ENCODE results near the gene CD109.
"Not testable (repeated sequence)": the region's sequence is repeated elsewhere in the genome, so short reads cannot be mapped to it uniquely, and the experiment has no call there.

CD109 gene

DNA sequence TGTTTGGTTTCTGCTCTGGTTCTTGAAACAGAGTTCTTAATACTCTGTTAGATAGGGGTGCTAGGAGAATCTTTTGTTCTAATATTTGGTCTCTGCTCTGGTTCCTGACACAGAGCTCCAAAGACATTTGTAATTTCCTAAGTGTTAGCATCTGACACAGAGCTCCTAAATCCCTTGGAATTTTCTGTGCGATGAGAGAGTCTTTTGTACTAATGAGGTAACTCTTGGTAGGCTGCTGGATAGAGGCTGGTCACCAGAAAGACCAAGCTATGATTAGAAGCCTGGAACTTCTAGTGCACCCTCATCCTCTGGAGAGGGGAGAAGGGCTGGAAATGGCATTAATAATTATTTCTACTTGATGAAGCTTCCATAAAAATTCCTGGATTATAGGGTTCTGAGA is 7.7 kb upstream of the CD109 start:
- no peak for DNase-seq (ENCODE audit: low spot score)

DNA sequence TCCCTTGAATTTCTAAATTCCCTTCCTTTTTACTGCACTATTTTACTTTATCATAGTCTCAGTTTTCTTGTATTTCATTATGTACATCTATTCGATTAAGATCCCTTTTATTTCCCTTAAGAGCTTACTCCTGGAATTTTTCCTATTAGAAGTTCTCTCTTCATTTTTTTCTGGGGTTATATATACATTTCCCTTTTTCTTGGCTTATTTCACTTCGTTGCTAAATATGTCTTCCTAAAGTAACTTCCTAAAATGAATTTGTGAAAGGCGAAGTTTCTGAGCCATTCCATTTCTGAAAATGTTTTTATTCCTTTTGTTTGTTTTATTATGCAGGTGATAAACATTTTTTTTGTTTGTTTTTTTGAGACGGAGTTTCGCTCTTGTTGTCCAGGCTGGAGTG is 5.9 kb upstream of the CD109 start:
- DNase-seq (ENCODE audit: low spot score), result no peak

DNA sequence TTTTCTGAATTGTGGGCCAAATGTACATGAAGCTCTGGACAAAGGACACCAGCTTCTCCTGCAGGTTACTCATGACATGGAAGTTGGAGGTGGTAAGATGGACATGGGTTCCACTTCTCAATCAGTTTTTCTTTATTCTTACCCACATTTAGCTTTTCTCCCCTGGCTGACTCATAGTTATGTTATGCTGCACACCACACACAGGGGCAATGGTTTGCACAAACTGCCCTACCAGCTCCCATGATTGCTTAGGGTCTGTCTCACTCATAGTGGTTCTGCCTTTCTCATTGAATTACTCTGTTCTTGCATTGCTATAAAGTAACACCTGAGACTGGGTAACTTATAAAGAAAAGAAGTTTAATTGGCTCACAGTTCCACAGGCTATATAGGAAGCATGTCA is 4.5 kb upstream of the CD109 start:
- no peak for DNase-seq (ENCODE audit: low spot score)

DNA sequence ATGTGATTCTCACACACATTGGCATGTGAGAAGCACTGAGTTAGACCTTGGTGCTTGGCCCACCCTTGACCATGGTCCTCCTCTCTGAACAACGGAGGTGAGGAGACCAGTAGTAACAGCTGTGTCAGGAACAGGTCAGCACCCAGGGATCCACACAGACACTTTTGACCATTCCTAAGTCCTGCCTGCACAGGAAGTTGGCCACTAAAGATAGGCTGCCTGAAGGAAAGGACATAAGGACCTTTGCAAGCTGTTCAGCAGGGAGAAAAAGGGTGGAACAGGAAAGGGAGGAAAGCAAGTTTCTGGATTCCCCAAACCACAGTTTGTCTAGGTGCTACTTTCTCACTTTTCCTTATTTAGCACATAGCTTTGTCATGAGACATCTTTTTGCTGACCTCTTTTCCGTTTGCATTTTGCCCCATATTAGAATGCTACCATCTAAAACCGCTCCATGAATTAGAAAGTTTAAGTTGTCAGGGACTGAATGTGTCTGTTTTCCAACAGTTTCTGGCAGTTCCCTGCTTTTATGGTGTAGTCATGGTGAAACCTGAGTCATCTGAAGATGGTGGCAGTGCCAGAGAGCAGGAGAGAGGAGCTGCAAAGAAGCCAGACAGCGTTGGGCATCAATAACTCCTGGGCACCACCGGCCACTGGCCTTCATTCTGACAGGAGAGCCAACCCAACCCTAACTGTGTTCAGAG is 1.1 kb upstream of the CD109 start:
- no peak for DNase-seq (ENCODE audit: low spot score)

DNA sequence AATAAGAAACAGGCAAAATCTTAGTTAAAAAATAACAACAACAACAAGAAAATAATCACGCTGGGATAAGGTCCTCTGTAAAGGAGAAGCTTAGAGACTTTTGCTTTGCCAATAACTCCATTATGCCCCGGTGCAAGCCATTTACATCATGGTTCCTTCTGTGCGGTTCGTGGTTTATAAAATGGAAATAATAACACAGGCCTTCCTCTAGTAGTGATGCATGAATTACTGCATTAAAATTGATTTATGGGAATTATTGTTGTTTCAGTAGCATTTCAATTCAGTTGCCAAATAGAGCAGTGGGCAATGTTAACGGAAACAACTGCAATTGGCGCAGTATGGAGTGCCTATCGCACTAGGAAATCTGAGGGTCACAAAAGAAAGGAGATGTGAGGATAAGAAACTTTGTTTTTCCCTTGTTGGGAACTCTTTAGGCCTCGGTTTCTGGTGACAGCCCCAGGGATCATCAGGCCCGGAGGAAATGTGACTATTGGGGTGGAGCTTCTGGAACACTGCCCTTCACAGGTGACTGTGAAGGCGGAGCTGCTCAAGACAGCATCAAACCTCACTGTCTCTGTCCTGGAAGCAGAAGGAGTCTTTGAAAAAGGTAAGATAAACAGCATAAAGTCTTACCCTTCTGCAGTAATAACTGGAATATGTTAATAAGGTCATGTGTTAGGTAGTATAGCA is 1.1 kb downstream of the CD109 start:
- no peak for DNase-seq (ENCODE audit: low spot score)

DNA sequence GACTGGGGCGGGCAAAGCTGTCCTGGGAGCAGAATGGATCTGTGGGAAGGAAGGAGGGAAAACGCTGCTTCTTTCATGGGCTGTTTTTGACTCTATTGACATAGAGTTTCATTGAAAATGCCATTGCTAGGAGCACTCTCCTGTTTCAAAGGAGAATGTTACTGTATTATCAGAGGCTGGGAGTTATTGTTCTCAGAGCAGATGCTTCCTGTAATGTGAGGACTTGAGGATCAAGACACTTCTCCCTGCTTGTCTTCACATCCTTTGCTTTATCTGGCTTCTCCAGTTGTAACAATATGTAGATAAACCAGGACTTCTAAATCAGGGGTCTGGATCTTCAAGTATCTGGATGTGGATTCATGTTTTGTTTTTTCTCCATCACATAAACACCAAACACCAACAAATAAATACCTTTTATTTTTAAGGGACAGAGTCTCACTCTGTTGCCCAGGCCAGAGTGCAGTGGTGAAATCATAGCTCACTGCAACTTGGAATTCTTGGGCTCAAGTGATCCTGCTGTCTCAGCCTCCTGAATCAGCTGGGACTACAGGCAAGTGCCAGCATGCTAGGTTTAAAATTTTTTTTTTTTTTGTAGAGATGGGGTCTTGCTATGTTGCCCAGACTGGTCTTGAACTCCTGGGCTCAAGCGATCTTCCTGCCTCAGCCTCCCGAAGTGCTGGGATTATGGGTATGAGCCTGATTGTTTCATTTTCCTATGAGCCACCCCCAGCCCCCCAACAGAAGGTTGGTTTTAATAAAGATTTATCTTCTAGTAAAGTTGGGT is 3.9 kb downstream of the CD109 start:
- no peak for DNase-seq (ENCODE audit: low spot score)

DNA sequence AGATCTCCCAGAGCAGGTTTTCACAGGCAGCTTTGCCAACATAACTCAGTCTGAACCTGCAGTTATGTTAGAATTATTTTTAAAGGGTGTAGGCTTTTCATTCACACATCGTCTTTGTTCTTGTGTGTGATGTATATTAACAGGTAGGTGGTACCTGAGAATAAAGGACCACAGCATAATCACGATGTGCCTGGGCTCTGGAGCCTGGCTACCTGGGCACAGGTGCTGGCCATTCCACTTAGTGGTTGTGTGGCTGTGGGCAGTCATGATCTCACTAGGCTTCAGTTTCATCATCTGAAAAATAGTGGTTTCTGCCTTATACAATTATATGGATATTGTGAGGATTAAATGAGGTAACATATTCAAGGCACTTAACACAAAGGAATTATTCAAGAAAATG is 6.4 kb downstream of the CD109 start:
- no peak for DNase-seq (ENCODE audit: low spot score)

DNA sequence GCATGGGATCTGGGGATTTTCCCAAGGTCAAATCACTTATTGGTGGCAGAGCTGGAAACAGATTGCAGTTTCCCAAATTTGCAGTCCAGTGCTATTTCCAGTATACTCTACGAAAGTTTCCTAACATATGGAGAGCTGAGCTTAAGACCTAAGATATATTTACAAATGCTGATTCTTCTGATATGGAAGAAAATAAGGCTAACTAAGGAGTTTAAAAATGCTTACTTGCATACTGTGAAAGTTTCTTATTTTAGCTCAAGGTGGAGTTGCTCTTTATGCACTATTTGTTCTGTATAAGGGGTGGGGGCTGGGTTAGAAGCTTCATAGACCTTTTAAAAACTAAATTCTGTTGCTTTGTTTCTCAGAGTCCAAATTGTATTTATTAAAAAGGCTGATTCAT is 7.5 kb downstream of the CD109 start:
- DNase-seq (ENCODE audit: low spot score), result no peak

DNA sequence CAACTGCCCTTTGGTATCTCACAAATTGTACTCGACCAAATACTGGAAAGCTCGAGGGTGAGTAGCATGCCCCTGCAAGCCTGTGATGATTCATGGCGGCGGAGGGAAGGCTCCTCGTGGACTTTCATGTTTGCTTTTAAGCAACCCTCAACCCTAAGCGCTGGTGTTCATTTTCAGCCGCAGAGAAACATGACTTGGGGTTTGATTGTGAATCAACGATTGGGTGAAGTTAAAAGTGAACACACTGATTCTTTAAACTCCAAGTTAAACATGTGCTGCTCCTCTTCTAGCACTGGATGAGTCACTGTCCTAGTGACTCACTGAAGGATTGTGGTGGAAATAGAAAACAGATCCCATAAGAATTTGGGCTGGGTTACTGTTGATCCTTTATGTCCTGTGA is 8.3 kb downstream of the CD109 start:
- DNase-seq (ENCODE audit: low spot score), result no peak

DNA sequence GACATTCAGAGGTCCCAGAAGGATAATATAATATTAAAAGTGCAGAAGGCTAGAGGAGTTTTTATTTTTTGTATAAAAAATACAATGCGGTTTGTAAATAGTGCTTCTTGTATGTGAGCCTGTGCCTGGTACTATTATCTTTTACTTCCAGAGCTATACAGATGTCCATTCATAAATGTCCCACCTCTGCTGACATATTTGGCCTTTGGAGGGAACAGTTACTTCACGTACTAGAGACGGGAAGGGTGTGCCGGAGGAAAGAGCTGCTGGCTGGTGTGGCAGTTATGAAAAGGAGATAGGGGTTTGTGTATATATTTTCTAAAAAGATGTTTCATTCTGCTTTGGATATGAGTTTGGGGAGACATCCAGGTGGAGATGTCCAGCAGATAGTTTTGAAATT is 8.8 kb downstream of the CD109 start:
- no peak for DNase-seq (ENCODE audit: low spot score)

DNA sequence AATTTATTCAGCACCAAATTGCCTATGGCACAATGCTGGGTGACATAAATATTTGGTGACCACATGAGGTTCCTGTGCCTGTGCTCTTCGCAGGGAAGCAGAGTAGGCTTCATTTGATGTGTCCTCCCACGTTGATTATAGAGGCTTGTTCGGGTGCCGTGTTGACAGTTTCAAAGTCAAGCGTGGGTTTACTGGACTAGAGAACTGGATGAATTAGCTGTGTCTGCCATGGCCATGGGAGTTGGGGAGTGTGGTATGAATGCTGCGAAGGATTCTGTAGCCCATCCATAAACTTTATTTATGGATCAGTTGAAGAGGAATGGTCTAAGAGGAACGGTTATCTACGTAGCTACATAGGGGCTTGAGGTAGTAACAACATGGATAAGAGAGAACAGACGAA is 11.0 kb downstream of the CD109 start:
- DNase-seq (ENCODE audit: low spot score), result no peak

DNA sequence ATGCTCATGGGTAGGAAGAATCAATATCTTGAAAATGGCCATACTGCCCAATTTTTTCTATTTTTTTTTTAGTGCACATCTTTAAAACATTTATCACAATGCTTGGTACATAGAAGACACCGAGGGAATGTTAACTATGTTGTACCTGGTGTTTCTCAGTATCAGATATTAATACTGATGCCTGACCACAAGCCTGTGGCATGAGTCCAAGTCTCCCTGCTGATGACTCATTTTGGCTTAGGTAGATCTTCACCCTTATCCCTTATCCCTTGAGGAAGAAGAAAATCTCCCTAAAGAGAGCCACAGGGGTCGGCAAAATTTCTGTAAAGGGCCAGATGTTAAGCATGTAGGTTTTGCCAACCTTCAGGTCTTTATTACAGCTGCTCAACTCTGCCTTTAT is 14.5 kb downstream of the CD109 start:
- DNase-seq (ENCODE audit: low spot score), result no peak

DNA sequence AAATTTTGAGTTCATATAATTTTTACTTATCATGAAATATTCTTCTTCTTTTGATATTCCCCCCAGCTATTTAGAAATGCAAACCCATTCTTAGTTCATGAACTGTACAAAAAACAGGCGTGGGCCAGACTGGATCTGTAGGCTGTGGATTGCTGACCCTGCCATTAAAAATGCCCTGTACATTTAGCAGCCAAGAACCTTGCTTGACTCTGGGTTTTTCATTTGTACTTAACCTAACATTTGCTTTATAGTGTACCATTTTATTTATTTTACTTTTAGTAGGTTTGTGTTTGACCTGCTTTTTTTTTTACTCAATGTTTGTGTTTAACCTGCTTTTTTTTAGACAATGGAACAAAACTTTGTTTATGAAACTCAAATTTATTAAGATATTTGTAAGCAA is 14.9 kb downstream of the CD109 start:
- DNase-seq (ENCODE audit: low spot score), result no peak

DNA sequence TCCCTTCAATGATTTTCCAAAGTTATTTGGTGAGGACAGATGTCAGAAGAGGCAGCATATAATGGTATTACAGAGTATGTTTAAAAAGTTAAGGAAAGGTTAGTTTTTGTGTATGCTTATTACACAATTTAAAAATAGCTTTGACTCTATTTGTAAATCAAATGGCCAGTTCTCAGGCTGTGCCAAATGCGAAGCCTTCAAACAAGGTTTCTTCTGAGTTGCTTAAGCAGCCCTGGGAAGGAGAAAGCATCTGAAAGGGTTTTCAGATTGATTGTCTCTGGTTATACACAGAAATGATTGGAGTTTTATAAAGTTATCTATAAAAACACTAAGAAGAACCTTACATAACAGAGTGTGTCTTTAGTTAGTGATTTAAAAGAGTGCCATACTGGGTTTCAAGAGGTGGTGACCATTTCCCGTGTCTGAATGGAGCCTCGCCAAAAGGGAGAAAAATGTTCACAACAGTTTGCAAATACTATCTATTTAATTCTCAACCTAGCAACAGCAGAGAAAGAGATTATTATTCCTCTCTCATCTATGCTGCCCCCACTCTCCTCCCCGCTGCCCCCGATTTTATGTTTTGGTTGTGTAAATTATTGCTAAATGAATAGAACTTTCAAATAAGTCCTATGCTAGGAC is 16.7 kb downstream of the CD109 start:
- no peak for DNase-seq (ENCODE audit: low spot score)

DNA sequence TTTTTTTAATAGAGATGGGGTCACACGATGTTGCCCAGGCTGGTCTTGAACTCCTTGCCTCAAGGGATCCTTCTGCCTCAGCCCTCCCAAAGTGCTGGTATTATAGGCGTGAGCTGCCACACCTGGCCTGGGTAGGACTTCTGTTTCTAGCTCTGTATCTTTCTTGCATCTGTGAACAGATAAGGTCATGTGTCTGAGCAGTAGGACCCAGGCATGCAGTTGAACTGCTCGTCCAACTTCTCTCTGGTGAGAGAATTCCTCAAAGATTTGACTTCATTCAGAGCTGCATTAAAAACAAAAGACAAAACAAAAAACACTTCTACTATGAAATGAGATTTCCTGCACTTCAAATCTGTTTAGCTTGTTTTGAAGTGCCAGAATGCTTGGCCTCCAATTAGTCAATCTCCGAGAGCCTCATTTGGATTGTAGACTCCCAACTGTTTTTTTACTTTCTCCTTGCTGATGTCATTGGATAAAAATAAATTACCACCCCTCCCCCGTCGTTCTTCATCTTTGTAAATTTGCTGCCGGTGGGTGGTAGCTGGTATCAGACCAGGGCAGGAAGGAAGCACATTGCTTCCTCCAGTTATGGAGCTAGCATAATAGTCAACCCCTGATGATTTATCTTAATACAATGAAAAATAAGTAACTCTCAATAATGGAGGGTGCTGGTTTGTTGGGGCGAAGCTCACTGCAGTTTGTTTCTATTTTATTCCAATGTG is 17.6 kb downstream of the CD109 start:
- DNase-seq (ENCODE audit: low spot score), result no peak

DNA sequence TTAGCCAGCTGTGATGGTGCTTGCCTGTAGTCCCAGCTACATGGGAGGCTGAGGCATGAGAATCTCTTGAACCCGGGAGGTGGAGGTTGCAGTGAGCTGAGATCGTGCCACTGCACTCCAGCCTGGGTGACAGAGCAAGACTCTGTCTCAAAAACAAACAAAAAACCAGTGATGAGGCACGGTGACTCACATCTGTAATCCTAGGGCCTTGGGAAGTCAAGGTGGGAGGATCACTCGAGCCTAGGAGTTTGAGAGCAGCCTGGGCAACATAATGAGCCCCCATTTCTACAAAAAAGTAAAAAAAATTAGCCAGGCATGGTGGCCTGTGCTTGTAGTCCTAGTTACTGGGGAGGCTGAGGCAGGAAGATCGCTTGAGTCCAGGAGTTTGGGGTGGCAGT is 19.1 kb downstream of the CD109 start:
- not testable (repeated sequence) for DNase-seq (ENCODE audit: low spot score)

DNA sequence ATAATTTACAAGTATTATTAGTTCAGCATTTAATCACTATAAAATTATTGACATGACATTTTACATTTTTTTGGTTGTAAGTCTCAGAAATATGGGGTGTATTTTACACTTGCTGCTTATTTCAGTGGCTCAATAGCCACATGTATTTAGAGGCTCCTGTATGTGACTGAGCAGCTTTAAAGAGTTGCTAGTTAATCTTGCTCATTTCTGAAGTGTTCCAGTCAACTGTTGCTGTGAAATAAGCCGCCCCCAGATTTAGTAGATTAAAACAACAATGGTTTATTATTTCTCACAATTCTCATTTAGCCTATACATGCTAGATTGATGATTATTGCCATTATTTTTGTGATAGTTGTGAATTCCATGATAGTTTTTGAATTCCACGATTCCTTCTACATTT is 23.0 kb downstream of the CD109 start:
- DNase-seq (ENCODE audit: low spot score), result no peak

DNA sequence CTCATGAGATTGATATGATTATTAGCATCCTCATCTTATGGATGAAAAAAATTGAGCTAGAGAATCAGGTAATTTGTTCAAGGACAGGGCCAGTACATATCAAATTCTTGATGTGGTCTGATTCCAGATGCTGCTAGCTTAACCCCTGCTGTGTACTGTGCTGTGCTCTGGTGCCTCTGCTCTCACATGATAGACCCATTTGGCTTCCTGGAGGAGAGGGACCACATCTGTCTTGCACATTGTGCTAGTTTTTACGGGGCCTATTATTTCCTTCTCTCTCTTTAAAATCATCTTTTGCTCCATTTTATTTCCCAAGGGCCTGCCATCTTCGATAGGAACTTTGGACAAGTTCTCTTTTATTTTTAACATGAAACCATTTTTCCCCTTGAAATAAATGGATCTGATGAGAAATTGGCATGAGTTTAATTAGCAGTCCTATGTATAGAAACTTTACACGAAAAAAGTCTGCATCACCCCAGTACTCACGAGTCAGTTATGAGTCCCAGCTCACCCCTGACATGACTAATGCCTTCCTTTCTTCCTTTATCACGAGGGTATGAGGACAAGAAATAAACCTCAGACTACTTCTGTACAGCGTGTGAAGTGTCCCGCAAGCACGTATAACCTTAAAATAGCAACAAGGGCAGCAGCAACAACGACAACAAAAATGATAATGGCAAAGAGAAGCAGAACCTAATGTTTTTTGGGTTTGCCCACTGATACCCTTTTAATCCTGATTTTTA is 26.5 kb downstream of the CD109 start:
- DNase-seq (ENCODE audit: low spot score), result no peak

DNA sequence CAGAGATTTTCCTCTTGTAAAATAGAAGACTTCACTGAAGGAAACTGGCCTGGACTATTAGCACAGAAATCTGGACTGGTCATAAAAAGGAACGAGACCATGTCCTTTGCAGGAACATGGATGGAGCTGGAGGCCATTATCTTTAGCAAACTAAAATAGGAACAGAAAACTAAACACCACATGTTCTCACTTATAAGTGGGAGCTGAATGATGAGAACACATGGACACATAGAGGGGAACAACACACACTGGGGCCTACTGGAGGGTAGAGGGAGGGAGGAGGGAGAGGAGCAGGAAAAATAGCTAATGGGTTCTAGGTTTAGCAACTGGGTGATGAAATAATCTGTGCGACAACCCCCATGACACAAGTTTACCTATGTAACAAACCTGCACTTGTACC is 27.5 kb downstream of the CD109 start:
- DNase-seq (ENCODE audit: low spot score), result not testable (repeated sequence)

DNA sequence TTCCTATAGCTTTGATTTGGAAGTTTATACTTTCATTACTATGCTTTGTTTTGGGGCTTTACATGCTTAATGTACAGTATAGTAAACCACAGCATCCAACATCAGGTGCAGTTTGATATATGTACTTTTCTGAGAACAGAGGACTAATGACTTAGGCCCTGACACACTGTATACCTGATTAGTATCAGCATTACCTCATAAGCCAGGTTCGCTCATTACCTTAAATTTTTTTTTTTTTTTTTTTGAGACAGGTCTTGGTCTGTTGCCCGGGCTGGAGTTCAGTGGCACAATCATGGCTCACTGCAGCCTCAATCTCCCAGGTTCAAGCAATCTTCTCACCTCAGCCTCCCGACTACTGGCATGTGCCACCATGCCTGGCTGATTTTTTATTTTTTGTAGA is 28.4 kb downstream of the CD109 start:
- no peak for DNase-seq (ENCODE audit: low spot score)

DNA sequence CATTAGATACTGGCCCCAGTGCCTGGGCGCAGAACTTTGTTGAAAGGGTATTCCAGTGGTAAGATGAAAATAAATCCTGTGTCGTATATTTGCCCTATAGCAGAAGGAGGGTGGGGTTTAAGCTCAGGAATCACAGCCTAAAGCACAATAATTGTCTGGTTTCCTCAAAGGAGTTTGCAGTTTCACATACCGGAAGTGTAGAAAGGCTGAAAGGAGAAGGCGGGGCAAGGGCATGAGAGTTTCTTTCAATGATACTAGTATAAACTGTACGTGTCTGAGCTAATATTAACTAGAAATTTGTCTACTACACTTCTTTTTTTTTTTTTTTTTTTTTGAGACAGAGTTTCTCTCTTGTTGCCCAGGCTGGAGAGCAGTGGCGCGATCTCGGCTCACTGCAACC is 29.2 kb downstream of the CD109 start:
- DNase-seq (ENCODE audit: low spot score), result not testable (repeated sequence)

Measured in left forelimb (tissue), 1 donor.